ENCODE measurements around the gene F5.

The F5 gene

DNA sequence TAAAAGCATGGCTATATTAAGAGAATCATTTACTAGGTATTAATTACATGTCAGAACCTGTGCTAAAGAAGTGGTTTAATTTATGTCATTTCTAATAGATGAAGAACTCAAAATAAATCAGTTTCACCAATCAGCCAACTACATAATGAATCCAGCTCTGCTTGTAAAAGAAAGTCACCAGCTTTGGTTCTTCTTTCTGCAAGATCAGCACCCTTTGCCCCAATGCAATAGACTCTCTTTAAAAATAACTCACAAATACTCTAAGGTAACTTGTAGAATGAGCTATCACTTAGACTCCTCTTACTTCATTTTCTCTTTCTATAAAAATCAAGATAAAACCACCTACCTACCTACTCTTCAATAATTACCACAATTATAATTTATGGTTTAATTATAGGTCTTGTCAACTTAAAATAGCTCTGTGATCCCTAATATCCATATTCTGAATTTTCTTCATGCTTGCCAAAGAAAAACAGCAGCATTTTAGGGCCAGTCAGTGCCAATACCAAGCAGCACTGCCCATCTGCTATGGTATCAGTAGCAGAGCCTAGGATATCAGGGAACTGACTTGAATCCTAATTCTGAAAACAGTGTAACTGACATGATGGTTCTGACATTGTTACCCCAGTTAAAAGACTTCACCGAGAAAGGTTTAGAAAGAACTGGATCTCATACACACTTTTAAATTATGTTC lies 111.8 kb downstream of the F5 start:
- no peak overlapping the region for H3K4me3 ChIP-seq (ENCODE audit: low read depth, low read length)
- TF ChIP-seq, protein P1, sequence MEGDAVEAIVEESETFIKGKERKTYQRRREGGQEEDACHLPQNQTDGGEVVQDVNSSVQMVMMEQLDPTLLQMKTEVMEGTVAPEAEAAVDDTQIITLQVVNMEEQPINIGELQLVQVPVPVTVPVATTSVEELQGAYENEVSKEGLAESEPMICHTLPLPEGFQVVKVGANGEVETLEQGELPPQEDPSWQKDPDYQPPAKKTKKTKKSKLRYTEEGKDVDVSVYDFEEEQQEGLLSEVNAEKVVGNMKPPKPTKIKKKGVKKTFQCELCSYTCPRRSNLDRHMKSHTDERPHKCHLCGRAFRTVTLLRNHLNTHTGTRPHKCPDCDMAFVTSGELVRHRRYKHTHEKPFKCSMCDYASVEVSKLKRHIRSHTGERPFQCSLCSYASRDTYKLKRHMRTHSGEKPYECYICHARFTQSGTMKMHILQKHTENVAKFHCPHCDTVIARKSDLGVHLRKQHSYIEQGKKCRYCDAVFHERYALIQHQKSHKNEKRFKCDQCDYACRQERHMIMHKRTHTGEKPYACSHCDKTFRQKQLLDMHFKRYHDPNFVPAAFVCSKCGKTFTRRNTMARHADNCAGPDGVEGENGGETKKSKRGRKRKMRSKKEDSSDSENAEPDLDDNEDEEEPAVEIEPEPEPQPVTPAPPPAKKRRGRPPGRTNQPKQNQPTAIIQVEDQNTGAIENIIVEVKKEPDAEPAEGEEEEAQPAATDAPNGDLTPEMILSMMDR (IDR thresholded peaks at IDR 0.05; ENCODE audit: low read depth, low read length): no peak

DNA sequence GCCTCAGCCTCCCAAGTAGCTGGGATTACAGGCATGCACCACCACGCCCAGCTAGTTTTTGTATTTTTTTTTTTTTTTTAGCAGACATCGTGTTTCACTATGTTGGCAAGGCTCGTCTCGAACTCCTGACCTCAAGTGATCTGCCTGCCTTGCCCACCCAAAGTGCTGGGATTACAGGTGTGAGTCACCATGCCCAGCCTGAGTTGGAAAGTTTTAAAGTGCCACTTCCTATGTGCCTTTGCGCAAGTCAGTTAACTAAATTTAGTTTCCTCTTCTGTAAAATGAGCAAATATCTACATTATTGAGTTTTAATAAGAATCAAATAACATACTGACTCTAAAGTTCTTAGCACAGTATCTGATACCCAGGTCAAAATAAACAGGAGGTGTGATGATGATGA lies 112.9 kb downstream of the F5 start:
- TF ChIP-seq, protein P1 (IDR thresholded peaks at IDR 0.05; ENCODE audit: low read depth, low read length): no peak
- H3K4me3 ChIP-seq (ENCODE audit: low read depth, low read length): no peak overlapping the region

GRCh38 chr1:169472738-169473137 lies 113.5 kb downstream of the F5 start:
- TF ChIP-seq, protein P1 (IDR thresholded peaks at IDR 0.05; ENCODE audit: low read depth, low read length): no peak

GRCh38 chr1:169468982-169469381 lies 117.3 kb downstream of the F5 start:
- TF ChIP-seq, protein P1 (IDR thresholded peaks at IDR 0.05; ENCODE audit: low read depth, low read length): no peak
- H3K4me3 ChIP-seq (ENCODE audit: low read depth, low read length): no peak overlapping the region

More at GRCh38 chr1:169472738-169473137, 113.5 kb downstream of the F5 start:
- H3K4me3 ChIP-seq (ENCODE audit: low read depth, low read length): no peak overlapping the region

DNA sequence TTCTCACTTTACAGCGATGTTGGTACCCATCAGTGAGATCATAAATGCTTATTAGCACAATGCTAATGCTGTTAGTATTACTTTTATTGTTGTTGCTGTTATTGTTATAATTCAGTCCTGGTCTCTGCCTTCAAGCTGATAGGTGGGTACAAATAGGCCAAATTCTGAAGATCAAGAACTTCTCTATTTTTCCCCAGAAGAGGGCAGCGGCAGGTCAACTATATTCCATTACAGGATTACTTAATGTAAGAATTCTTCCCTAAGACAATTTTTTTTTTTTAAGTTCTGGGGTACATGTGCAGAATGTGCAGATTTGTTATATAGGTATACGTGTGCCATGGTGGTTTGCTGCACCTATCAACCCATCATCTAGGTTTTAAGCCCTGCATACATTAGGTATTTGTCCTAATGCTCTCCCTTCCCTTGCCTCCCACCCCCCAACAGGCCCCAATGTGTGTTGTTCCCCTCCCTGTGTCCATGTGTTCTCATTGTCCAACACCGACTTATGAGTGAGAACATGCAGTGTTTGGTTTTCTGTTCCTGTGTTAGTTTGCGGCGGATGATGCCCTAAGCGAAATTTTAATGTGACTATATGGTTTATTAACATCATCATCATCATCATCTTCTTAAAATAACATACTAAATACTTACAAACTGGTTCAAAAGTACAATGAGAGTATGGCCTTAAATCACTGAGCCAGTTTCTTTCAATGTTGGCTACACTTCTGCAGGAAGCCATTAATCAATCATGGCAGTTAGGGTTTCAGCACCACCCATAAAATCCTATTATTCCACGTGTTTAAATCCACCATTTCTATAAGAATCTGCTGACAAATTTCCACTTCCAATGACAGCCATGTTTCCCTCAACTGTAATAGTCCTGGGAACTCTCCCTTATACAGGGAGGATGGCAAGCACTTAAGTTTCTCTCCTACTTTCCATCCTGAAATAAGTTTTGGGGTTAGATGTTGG lies 119.7 kb downstream of the F5 start:
- TF ChIP-seq, protein P1 (IDR thresholded peaks at IDR 0.05; ENCODE audit: low read depth, low read length): no peak; the same call in 1 of the 2 replicates
- no peak overlapping the region for H3K4me3 ChIP-seq (ENCODE audit: low read depth, low read length)

DNA sequence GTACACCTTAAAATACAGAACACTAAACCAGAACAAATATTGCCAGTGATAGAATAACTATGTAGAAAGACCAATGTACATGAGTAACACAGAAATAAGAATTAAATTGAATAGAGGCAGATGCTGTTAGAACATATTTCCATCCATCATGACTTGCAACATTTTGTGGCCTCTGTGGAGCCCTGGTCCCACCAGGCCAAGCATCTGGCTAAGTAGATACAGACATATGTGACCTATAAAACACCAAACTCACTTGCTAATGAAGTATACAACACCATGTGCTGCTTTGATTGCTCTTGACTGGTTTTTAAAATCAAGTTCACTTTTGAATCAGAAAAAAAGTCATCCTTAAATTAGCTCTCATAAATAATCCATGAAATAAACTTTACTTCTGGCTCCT lies 121.0 kb downstream of the F5 start:
- TF ChIP-seq, protein P1 (IDR thresholded peaks at IDR 0.05; ENCODE audit: low read depth, low read length): no peak

More for the DNA sequence above, 121.0 kb downstream of the F5 start:
- no peak overlapping the region for H3K4me3 ChIP-seq (ENCODE audit: low read depth, low read length)

Data from WI38 (cell line).